HL-60 (cell line): ENCODE measurements around the gene DYSF.
A peak's percentile ranks its signal among the peaks of the same experiment; 100 is the strongest.
"Not testable (repeated sequence)": the region's sequence is repeated elsewhere in the genome, so short reads cannot be mapped to it uniquely, and the experiment has no call there.

Experiments
- DNase-seq, 2 experiments: peaks; one replicate each; pipeline ENCODE4 v3.0.0-alpha.2; 2010 to 2020; ENCODE audit warnings: low read depth in 1 of 2, low spot score in 1 of 2
- H3K27ac ChIP-seq: fragments of 250-450 bp; sonication (Bioruptor Pico); replicated peaks from 2 replicates; pipeline ENCODE4 v1.5.1; 2020; ENCODE audit warnings: mild to moderate bottlenecking, moderate library complexity
- H3K27me3 ChIP-seq: fragments of 250-450 bp; sonication (Bioruptor Pico); 2 replicates; pipeline ENCODE4 v1.5.1; 2021; ENCODE audit warnings: mild to moderate bottlenecking, moderate library complexity; ENCODE audit not compliant: insufficient read depth, poor library complexity, severe bottlenecking
- H3K4me3 ChIP-seq: replicated peaks from 2 replicates; pipeline ENCODE4 v1.5.1; 2011; ENCODE audit warnings: mild to moderate bottlenecking, control low read depth, low read length; ENCODE audit not compliant: insufficient read depth
- CTCF ChIP-seq: IDR thresholded peaks from one replicate; pipeline ENCODE4 v1.5.1; 2011; ENCODE audit warnings: low read length, control low read depth, inconsistent platforms; ENCODE audit not compliant: insufficient read depth
- GABPA ChIP-seq: IDR thresholded peaks from 2 replicates; pipeline ENCODE4 v1.6.1; 2012; ENCODE audit warnings: low read depth
- POLR2AphosphoS5 ChIP-seq: IDR thresholded peaks from 2 replicates; pipeline ENCODE4 v1.6.1; 2012; ENCODE audit warnings: low read depth
- REST ChIP-seq: IDR thresholded peaks from 2 replicates; pipeline ENCODE4 v1.6.1; 2012; ENCODE audit warnings: low read depth; ENCODE audit not compliant: insufficient replicate concordance
- SPI1 ChIP-seq: IDR thresholded peaks from 2 replicates; pipeline ENCODE4 v1.6.1; 2012; ENCODE audit warnings: low read depth, mild to moderate bottlenecking, borderline replicate concordance
- long read RNA-seq: library from polyadenylated mRNA; unstranded; transcript quantifications from one replicate; pipeline ENCODE4 v2.0.0, GENCODE V29; 2020

The DYSF gene
- long read RNA-seq = 0 reads

- TF ChIP-seq REST = no peak
- Histone ChIP-seq H3K27me3 (no peaks in the 10 kb centered on the region), H3K4me3 (peak within 1 kb of the TSS; percentile 37), H3K27ac (peak within 1 kb of the TSS; percentile 71)
- peak in 1 of 2 experiments; percentile 36 for DNase-seq
Observed at GRCh38 chr2:71453404-71454220, at the start of gene DYSF. DYSF (plus strand) TSS chr2:71453561.

- TF ChIP-seq POLR2AphosphoS5 (no peak), SPI1 (no peak), REST (no peak), GABPA (no peak), CTCF (no peak)
- Histone ChIP-seq H3K27ac (no peak overlapping the region), H3K4me3 (no peak overlapping the region), H3K27me3 (no peaks in the 10 kb centered on the region)
- no peak for DNase-seq
Observed at GRCh38 chr2:71409611-71410010, 43.8 kb upstream of the DYSF start.

- no peak overlapping the region for H3K4me3 ChIP-seq
- no peak for DNase-seq
- H3K27ac ChIP-seq = no peak overlapping the region
- H3K27me3 ChIP-seq = no peaks in the 10 kb centered on the region
- TF ChIP-seq CTCF (no peak), POLR2AphosphoS5 (no peak), GABPA (no peak), SPI1 (no peak), REST (no peak)
Observed at GRCh38 chr2:71410696-71411095, 42.7 kb upstream of the DYSF start.

- H3K27me3 ChIP-seq, H3K4me3 ChIP-seq, H3K27ac ChIP-seq, DNase-seq: not testable (repeated sequence)
Observed at GRCh38 chr2:71416866-71417265, 36.5 kb upstream of the DYSF start.
